ENCODE data around the gene PHLDB2. TPM values are rescaled to one million over a fixed set of nuclear protein-coding genes. Genes with fewer than 3 reads are reported as not detected.

Gene PHLDB2
- total and polyA plus RNA-seq, 10 of the 15 experiments (the other 5 are each of a cell fraction or from before 2014, with no cell fraction given): 0.03 to 0.67 (median 0.40) TPM

- no peak for FAIRE-seq
- DNase-seq (ENCODE audit: low read depth, low spot score): no peak
- no peak overlapping the region for H3K4me2 ChIP-seq (ENCODE audit: control insufficient read depth, insufficient read depth)
- H3K36me3 ChIP-seq (ENCODE audit: control insufficient read depth in 2 of 2, insufficient read depth in 2 of 2, low read length in 1 of 2): no peaks in the 10 kb centered on the region
- intact Hi-C loops (cut with micrococcal nuclease; ENCODE audit: unreplicated experiment) (no loop called here), in situ Hi-C loops (cut with MboI) (no loop called here)
- H3K4me3 ChIP-seq: no peak overlapping the region
- no peaks in the 10 kb centered on the region for H3K27me3 ChIP-seq (replicated peaks in 1 of 2; ENCODE audit: control insufficient read depth in 2 of 2, insufficient read depth in 2 of 2, low read length in 1 of 2)
- ChIA-PET CTCF (no interaction called here), POLR2A (no interaction called here), RAD21 (ENCODE audit: unreplicated experiment) (no interaction called here), SMC1A (ENCODE audit: uncharacterized antibody, unreplicated experiment) (interaction anchor here (1.3 kb wide), 1 partner anchor 89 kb away, joined by 3 read pairs; no protein-coding TSS in a partner anchor)
- H3K4me1 ChIP-seq (ENCODE audit: control insufficient read depth, insufficient read depth, low read length): no peaks in the 10 kb centered on the region
- no TSS peak for BruUV-seq (replicated peaks)
- no peak overlapping the region for H3K9ac ChIP-seq (ENCODE audit: control insufficient read depth, insufficient read depth, low read length)
- ATAC-seq: no peak
- 37% methylated on average over 4 of the region's 4 CpGs for WGBS (ENCODE audit: insufficient coverage, insufficient replicate concordance, low lambda C conversion rate, missing lambda C conversion rate)
- no peak overlapping the region for H2AFZ ChIP-seq (ENCODE audit: control insufficient read depth, low read depth, low read length)
- no peak overlapping the region for H3K27ac ChIP-seq (ENCODE audit: control insufficient read depth, insufficient read depth)
- H4K20me1 ChIP-seq (ENCODE audit: control insufficient read depth, insufficient read depth): no peaks in the 10 kb centered on the region
- no peaks in the 10 kb centered on the region for H3K9me3 ChIP-seq (replicated peaks; ENCODE audit: control insufficient read depth, insufficient read depth, low read length)
- no peaks in the 10 kb centered on the region for H3K79me2 ChIP-seq (ENCODE audit: control insufficient read depth, insufficient read depth, low read length)
- no peak for TF ChIP-seq FOS (IDR thresholded peaks at IDR 0.05; ENCODE audit: borderline replicate concordance, extremely low read depth, insufficient read length)
- no peak for TF ChIP-seq SMAD5 (IDR thresholded peaks at IDR 0.05; ENCODE audit: low read depth)
- TF ChIP-seq ZBTB11 (CRISPR knock-in tag; IDR thresholded peaks at IDR 0.05): no peak
- TF ChIP-seq E4F1 (IDR thresholded peaks at IDR 0.05; ENCODE audit: borderline replicate concordance, partially characterized antibody): no peak
These were observed 34.7 kb upstream of the PHLDB2 start for GRCh38 chr3:111824351-111824750.
